Loucy (cell line): ENCODE results near the gene FAM174A.

ENCODE experiments used
- H2AFZ ChIP-seq: fragments of 200-600 bp; sonication (generic); 2 replicates; pipeline ENCODE4 v1.6.0; 2016; ENCODE audit warnings: antibody characterized with exemption, mild to moderate bottlenecking, low read length, moderate library complexity
- H3F3A ChIP-seq: fragments of 200-600 bp; 2 replicates; pipeline ENCODE4 v1.6.0; 2016; ENCODE audit warnings: antibody characterized with exemption, low read depth, mild to moderate bottlenecking
- H3K27me3 ChIP-seq: fragments of 200-600 bp; sonication (generic); 2 replicates; pipeline ENCODE4 v1.6.1; 2014; ENCODE audit warnings: low read length, mild to moderate bottlenecking; ENCODE audit not compliant: insufficient read depth, poor library complexity, severe bottlenecking
- H3K36me3 ChIP-seq: fragments of 200-600 bp; sonication (generic); 2 replicates; pipeline ENCODE4 v1.6.1; 2016; ENCODE audit warnings: low read length; ENCODE audit not compliant: insufficient read depth
- H3K4me1 ChIP-seq: fragments of 200-600 bp; sonication (generic); 2 replicates; pipeline ENCODE4 v1.5.1; 2014; ENCODE audit warnings: low read length, mild to moderate bottlenecking; ENCODE audit not compliant: insufficient read depth, poor library complexity, severe bottlenecking
- H3K4me2 ChIP-seq: fragments of 200-600 bp; sonication (generic); 2 replicates; pipeline ENCODE4 v1.6.0; 2014; ENCODE audit warnings: antibody characterized with exemption, low read length, low read depth, mild to moderate bottlenecking; ENCODE audit not compliant: poor library complexity, severe bottlenecking
- H3K4me3 ChIP-seq: fragments of 200-600 bp; sonication (generic); 2 replicates; pipeline ENCODE4 v1.5.1; 2014; ENCODE audit warnings: low read length, mild to moderate bottlenecking, mixed read lengths; ENCODE audit not compliant: poor library complexity, severe bottlenecking
- H3K79me2 ChIP-seq: fragments of 200-600 bp; sonication (generic); 2 replicates; pipeline ENCODE4 v1.6.1; 2014; ENCODE audit warnings: low read length; ENCODE audit not compliant: insufficient read depth
- H3K9ac ChIP-seq: fragments of 200-600 bp; sonication (generic); 2 replicates; pipeline ENCODE4 v1.6.0; 2014; ENCODE audit warnings: mild to moderate bottlenecking, low read depth, low read length, moderate library complexity; ENCODE audit not compliant: poor library complexity, severe bottlenecking
- H3K9me2 ChIP-seq: fragments of 200-600 bp; sonication (generic); replicated peaks from 2 replicates; pipeline ENCODE4 v1.6.1; 2016; ENCODE audit warnings: low read depth, low read length, mixed read lengths
- H3K9me3 ChIP-seq: fragments of 200-600 bp; sonication (generic); 2 replicates; pipeline ENCODE4 v1.6.1; 2014; ENCODE audit warnings: mild to moderate bottlenecking, antibody characterized with exemption, low read length, low read depth; ENCODE audit not compliant: insufficient read depth
- H4K20me1 ChIP-seq: fragments of 200-600 bp; sonication (generic); 2 replicates; pipeline ENCODE4 v1.6.0; 2014; ENCODE audit warnings: antibody characterized with exemption, low read length, mild to moderate bottlenecking; ENCODE audit not compliant: insufficient read depth, poor library complexity, severe bottlenecking
- CTCF ChIP-seq: fragments of 200-600 bp; sonication (generic); conservative IDR thresholded peaks from 2 replicates; pipeline ENCODE4 v1.5.1; 2014; ENCODE audit warnings: mild to moderate bottlenecking, antibody characterized with exemption, low read length
- EZH2phosphoT487 ChIP-seq: fragments of 200-600 bp; IDR thresholded peaks from 2 replicates; pipeline ENCODE4 v1.6.1; 2018; ENCODE audit warnings: antibody characterized with exemption, mild to moderate bottlenecking, moderate library complexity, borderline replicate concordance

The FAM174A gene

GRCh38 chr5:100595152-100595811, 60.1 kb downstream of the FAM174A start:
- Histone ChIP-seq H3F3A (no peaks in the 10 kb centered on the region), H2AFZ (no peak overlapping the region; the same call in 1 of the 2 replicates), H3K27me3 (no peaks in the 10 kb centered on the region), H3K36me3 (no peaks in the 10 kb centered on the region), H3K4me1 (peaks cover 10% of the 10 kb centered on the region), H4K20me1 (no peaks in the 10 kb centered on the region), H3K9me2 (no peaks in the 10 kb centered on the region), H3K9me3 (no peaks in the 10 kb centered on the region), H3K9ac (no peak overlapping the region), H3K4me3 (no peak overlapping the region), H3K79me2 (no peaks in the 10 kb centered on the region), H3K4me2 (no peak overlapping the region)
- TF ChIP-seq CTCF, result no peak
- no peak for TF ChIP-seq EZH2phosphoT487

GRCh38 chr5:100595812-100596173, 60.6 kb downstream of the FAM174A start:
- Histone ChIP-seq H3K4me1 (peaks cover 10% of the 10 kb centered on the region), H3K27me3 (no peaks in the 10 kb centered on the region), H3K9me2 (no peaks in the 10 kb centered on the region), H3K9ac (no peak overlapping the region), H3K79me2 (no peaks in the 10 kb centered on the region), H2AFZ (no peak overlapping the region; the same call in 1 of the 2 replicates), H3K4me2 (no peak overlapping the region), H3K4me3 (no peak overlapping the region), H3K9me3 (no peaks in the 10 kb centered on the region), H3F3A (no peaks in the 10 kb centered on the region), H3K36me3 (no peaks in the 10 kb centered on the region), H4K20me1 (no peaks in the 10 kb centered on the region)
- TF ChIP-seq EZH2phosphoT487 (no peak), CTCF (no peak)

- H3K27me3 ChIP-seq, result no peaks in the 10 kb centered on the region
- H3K9ac ChIP-seq, result no peak overlapping the region
- no peaks in the 10 kb centered on the region for H3K36me3 ChIP-seq
- H3F3A ChIP-seq, result no peaks in the 10 kb centered on the region
- H3K4me2 ChIP-seq, result no peak overlapping the region
- no peak overlapping the region for H2AFZ ChIP-seq
- TF ChIP-seq EZH2phosphoT487, result no peak
- TF ChIP-seq CTCF, result no peak
- H3K9me2 ChIP-seq, result no peaks in the 10 kb centered on the region
- H3K79me2 ChIP-seq, result no peaks in the 10 kb centered on the region
- H3K4me3 ChIP-seq, result no peak overlapping the region
- peaks cover 10% of the 10 kb centered on the region for H3K4me1 ChIP-seq
- no peaks in the 10 kb centered on the region for H3K9me3 ChIP-seq
- H4K20me1 ChIP-seq, result no peaks in the 10 kb centered on the region
Measured at GRCh38 chr5:100598446-100598845, 63.3 kb downstream of the FAM174A start.
